HG03571 (cell line): ENCODE results near the gene ALDH18A1.

Experiments
- ATAC-seq: cut with Tn5 transposase; IDR thresholded peaks from one replicate; pipeline ENCODE4 v1.9.1; 2021; ENCODE audit not compliant: unreplicated experiment

Gene ALDH18A1

DNA sequence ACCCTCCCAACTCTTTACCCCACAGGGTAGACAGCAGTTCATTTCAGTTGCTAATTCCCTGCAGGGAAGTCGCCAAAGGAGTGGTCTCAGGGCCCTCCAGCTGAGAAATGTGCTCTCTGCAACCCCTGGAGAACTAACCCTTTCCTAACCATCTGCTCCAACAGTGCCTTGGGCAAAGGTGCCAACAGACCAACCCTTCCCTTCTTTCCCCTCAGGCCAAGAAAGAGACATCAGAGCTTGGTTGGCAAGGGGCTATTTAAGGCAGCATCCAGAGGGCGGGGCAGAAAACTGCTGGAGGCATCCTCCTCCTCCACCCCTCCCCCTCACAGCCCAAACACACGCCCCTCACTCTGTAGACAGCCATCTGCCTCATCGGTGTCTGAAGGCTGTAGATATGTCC is 97.0 kb downstream of the ALDH18A1 start:
- no peak for ATAC-seq

- no peak for ATAC-seq
These were observed 97.8 kb downstream of the ALDH18A1 start for GRCh38 chr10:95558593-95559320.

GRCh38 chr10:95556994-95557767 is 99.3 kb downstream of the ALDH18A1 start:
- ATAC-seq = no peak
